Activated gamma-delta T cell treated with anti-CD3 and anti-CD28 coated beads, Interleukin-2, amount 50 U/mL, for 16 hours (primary cell): ENCODE data around the gene SAMD13.

ENCODE experiments used
- DNase-seq: peaks from one replicate; pipeline ENCODE4 v3.0.0-alpha.2; 2020; ENCODE audit warnings: low read depth

SAMD13 gene

DNA sequence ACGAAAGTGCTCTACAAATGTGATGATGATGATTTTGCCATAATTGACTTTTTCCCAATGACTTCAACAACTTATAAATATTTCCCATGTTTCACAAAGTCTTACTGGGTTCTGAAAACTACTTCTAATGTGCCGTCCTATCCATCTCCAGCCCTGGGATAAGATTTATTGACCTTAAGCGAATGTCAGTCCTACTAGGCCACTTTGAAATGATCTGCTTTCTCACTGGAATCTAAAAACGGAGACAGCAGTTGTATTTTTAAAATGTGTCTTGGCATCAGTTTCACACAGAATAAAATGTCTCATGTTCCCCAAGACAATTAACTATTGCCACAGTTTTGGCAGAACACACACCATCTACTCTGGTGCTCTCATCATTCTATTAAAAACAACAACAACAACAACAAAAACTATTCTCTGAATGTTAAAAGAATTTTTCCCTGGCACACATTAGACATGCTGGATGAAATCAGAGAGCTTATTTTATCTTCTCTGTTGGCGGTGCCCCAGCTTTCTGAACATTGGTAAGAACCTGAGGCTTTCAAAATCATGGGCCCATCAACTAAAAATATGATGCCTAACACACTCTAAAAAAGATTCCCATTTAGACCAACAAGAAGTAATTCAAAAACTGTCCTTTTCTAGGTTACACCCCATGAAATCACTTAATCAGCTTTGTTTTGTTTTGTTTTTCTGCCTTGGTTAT lies 73.6 kb downstream of the SAMD13 start:
- no peak for DNase-seq

DNA sequence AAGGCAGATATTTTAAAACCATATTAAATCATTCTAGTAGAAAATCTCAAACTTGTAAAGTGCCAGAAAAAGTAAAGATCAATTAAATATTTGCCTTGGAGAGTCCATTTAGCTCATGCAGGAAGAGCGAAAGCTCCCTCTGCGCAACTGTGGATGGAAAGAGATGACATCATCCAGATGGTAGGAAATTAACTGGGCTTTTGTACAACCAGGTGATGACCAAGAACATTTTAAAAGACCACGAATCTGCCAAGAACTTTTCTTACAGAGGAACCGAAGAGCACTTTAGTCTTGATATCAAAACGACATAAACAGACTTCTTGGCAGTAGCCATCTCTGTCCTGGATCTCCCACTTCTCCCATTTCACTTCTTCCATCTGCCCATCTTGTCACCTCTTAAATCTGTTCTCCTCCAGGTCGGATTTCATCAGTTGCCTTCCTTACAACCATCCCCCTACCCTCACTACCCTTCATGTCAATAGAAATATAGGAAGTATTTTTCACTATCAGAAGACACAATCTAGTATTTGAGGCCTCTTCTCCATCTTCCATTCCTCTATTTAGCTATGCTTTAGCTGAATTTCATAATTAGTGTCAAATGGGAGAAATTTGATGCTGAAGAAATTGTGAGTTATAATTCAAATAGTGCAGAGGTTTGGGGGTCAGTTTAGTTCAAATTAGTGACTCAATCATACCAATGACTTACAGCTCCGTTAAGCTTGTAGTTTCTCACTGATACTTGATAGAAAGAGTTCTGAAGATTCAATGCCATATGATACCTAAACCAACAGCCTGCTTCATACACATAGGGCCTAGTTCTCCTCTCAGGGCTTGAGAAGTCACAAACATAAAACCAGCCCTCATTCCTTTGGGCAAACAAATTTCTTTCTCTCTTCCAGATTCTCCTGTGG lies 74.7 kb downstream of the SAMD13 start:
- no peak for DNase-seq

- no peak for DNase-seq
Measured at GRCh38 chr1:84377480-84378095, 76.1 kb downstream of the SAMD13 start.

DNA sequence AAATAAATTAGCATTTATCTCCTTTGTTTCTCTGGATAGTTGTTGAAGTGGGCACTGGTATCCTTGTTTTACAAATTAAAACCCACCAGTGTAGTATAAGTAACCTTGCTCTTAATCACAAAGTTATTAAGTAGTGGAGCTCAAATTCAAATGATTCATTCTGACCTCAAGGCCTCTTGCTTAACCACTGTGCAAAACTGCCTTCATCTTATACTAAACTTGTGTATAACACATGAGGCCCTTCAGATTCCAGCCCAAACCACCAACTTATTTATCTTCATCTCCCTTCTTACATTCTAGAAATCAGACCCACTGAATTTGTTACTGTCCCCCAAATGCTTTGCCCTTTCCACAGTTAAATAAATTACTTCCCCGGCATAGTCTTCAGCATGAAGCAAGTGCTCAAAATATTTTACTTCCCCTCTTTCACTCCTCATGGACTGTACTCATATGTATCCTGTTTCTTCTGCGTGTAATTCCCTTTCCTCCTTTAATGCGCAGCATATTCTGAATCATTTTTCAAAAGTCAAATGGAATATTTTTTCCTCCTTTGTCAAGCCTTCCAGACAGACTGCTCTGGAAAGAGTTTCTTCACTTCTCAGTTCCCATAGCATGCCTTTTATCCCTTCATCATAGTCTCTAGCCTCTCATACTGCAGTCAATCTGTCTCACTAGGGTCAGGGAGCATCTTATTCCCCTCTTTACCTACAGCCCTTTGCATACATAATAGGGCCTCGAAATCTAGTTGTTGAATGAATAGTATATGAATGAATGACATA lies 77.8 kb downstream of the SAMD13 start:
- DNase-seq, result no peak

DNA sequence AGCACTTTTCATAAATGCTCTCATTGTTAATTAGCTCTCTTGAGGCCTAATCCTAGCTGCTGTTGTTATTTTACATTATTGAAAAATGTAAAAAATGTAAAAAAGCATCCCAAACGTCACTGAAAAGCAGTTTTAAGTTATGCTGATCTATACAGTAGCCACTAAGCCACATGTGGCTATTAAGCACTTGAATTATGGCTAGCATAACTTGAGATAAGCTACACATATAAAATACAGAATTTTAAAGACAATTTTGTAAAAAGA lies 78.3 kb downstream of the SAMD13 start:
- DNase-seq, result no peak

GRCh38 chr1:84382127-84382526 lies 80.6 kb downstream of the SAMD13 start:
- no peak for DNase-seq

- no peak for DNase-seq
Measured at GRCh38 chr1:84385347-84385746, 83.8 kb downstream of the SAMD13 start.

GRCh38 chr1:84386716-84387479 lies 85.4 kb downstream of the SAMD13 start:
- no peak for DNase-seq

- DNase-seq, result no peak
Measured at GRCh38 chr1:84387480-84388163, 86.1 kb downstream of the SAMD13 start.

DNA sequence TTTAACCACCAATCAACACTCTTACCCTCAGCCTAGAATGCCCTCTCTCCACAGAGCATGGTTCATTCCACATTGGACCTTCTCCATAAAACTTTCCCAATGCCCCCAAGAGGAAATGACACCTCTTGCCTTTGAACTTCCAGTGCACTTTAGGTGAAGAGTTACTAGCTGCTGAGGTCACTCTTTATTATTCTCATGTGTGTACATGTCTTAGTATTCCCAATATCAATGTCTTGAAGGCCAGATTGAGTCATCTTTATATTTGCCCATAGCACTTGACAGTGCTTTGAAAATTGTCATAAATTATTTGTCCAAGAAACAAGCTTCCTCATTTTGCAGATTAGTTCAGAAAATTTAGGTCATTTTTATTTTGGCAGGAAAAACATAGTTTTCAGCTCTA lies 88.7 kb downstream of the SAMD13 start:
- no peak for DNase-seq

- no peak for DNase-seq
Measured at GRCh38 chr1:84398175-84399155, 97.0 kb downstream of the SAMD13 start, which contains the start of gene DNASE2B. DNASE2B (plus strand) TSS chr1:84398484; CDS start chr1:84398565, 81 bp downstream.
